Measurements from ENCODE around the gene ZNF516. TPM values are rescaled to one million over a fixed set of nuclear protein-coding genes. Genes with fewer than 3 reads are reported as not detected.
A peak's percentile ranks its signal among the peaks of the same experiment; 100 is the strongest.

Gene ZNF516
- total RNA-seq, 6 donors from 2014 or later, result 21.9 to 44.3 (median 36.5) TPM

DNA sequence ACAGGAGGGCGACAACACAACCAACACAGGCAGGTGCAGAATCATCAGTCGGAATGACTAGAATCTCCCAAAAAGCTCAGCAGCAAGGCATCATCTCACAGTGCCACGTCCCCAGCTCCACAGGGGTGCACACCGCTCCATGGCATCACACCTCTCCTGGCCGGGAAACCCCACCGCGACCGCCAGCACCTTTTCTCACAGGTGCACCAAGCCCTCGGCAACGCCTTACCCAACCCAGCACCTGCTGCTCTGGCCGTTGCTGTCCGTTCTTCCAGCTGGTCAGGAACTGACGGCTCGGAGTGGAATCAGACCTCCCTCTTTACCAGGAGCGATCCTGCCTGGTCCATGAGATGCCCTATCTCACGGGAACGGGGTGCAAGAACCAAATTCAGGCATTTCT is 61.3 kb downstream of the ZNF516 start:
- 95 to 98% methylated on average over 17 of the region's 17 CpGs for WGBS, 2 donors
- Histone ChIP-seq H3K27me3 (no peaks in the 10 kb centered on the region), H3K9me3 (no peaks in the 10 kb centered on the region), H3K27ac (no peak overlapping the region), H3K4me1 (peaks cover 4 to 19% (median 9%) of the 10 kb centered on the region in 4 donors), H3K36me3 (peaks cover 0 to 15% (median 6%) of the 10 kb centered on the region in 4 donors), H3K4me3 (no peak overlapping the region)
- ATAC-seq (ENCODE audit: low FRiP score in 2 of 2), result no peak
- TF ChIP-seq EP300 (IDR thresholded peaks at IDR 0.05) (no peak), POLR2AphosphoS5 (IDR thresholded peaks at IDR 0.05) (no peak), POLR2A (IDR thresholded peaks at IDR 0.05) (no peak)
- TF ChIP-seq, protein P1, sequence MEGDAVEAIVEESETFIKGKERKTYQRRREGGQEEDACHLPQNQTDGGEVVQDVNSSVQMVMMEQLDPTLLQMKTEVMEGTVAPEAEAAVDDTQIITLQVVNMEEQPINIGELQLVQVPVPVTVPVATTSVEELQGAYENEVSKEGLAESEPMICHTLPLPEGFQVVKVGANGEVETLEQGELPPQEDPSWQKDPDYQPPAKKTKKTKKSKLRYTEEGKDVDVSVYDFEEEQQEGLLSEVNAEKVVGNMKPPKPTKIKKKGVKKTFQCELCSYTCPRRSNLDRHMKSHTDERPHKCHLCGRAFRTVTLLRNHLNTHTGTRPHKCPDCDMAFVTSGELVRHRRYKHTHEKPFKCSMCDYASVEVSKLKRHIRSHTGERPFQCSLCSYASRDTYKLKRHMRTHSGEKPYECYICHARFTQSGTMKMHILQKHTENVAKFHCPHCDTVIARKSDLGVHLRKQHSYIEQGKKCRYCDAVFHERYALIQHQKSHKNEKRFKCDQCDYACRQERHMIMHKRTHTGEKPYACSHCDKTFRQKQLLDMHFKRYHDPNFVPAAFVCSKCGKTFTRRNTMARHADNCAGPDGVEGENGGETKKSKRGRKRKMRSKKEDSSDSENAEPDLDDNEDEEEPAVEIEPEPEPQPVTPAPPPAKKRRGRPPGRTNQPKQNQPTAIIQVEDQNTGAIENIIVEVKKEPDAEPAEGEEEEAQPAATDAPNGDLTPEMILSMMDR (IDR thresholded peaks at IDR 0.05), result no peak
- DNase-seq, result peak in 1 of 2 donors; percentile 54

DNA sequence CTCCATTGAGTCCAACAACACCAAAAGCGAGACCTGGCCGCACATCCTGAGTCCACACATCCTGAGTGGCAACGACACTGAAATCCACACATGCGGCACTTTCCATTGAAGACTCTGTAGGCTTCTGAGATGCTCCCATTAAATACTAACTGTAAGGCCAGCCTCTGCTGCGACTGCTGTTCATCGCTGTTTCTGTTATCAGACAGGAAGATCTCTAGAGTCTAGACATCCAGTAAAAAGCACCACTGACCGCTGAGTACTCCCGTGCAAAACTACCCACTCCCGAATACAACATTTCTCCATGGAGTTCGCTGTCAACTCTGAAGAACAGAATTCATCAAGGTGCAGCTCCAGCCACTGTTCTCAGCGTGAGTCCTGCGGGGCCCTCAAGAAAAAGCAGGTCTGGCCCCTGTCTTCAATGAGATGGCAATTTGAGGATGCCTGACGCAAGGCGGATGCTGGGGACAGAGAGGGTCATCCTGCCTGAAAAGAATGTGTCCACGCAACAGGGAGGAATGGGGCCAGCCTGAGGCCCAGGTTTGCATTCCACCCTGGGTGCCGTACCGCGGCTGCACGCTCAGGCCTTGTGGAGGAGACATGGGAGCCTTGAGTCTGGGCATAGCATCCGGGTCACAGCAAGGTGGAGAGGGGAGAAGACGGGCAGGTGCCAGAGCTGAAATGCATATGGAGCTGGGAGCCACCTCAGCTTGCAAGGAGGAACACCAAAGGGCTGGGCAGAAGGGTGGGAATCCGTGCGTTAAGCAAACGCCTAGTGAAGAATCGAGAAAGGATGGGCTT is 61.9 kb downstream of the ZNF516 start:
- H3K36me3 ChIP-seq, result peaks cover 0 to 15% (median 6%) of the 10 kb centered on the region in 4 donors
- H3K9me3 ChIP-seq, result no peaks in the 10 kb centered on the region
- DNase-seq (no peak), ATAC-seq (ENCODE audit: low FRiP score in 2 of 2) (no peak)
- TF ChIP-seq POLR2A (IDR thresholded peaks at IDR 0.05) (no peak), POLR2AphosphoS5 (IDR thresholded peaks at IDR 0.05) (no peak), EP300 (IDR thresholded peaks at IDR 0.05) (no peak)
- TF ChIP-seq, protein P1 (IDR thresholded peaks at IDR 0.05), result no peak
- H3K4me3 ChIP-seq, result no peak overlapping the region
- 91 to 93% methylated on average over 25 of the region's 25 CpGs for WGBS, 2 donors
- H3K27me3 ChIP-seq, result no peaks in the 10 kb centered on the region
- no peak overlapping the region for H3K27ac ChIP-seq
- H3K4me1 ChIP-seq, result peaks cover 4 to 20% (median 11%) of the 10 kb centered on the region in 4 donors

DNA sequence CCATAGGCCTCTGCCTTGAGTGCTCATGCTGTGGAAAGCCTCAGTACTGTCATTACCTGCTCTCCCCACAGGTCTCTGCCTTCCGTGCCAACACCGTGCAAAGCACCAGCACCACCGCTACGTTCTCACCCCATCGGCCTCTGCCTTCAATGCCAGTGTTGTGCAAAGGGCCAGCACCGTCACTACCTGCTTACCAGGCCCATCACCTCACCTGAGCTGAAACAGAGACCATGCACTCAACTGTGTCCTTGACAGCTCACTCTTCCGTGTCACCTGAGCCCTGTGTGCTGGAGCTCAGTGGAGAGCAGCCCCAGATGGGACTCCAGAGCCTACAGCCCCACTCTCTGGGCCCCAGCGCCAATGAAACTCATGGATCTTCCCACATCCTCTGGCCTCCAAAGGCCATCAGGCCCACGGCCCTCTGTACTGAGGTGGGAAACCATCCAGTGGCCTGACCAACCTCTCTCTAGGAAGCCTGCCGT is 62.7 kb downstream of the ZNF516 start:
- peaks cover 4 to 20% (median 11%) of the 10 kb centered on the region in 4 donors for H3K4me1 ChIP-seq
- WGBS, 2 donors, result 90 to 96% methylated on average over 9 to 10 of the region's 10 CpGs
- ATAC-seq (ENCODE audit: low FRiP score in 2 of 2) (no peak), DNase-seq (no peak)
- no peak overlapping the region for H3K27ac ChIP-seq
- H3K9me3 ChIP-seq, result no peaks in the 10 kb centered on the region
- TF ChIP-seq POLR2A (IDR thresholded peaks at IDR 0.05), result no peak
- TF ChIP-seq EP300 (IDR thresholded peaks at IDR 0.05), result no peak
- TF ChIP-seq POLR2AphosphoS5 (IDR thresholded peaks at IDR 0.05), result no peak
- TF ChIP-seq, protein P1 (IDR thresholded peaks at IDR 0.05), result no peak
- H3K4me3 ChIP-seq, result no peak overlapping the region
- peaks cover 0 to 10% (median 6%) of the 10 kb centered on the region in 4 donors for H3K36me3 ChIP-seq
- H3K27me3 ChIP-seq, result no peaks in the 10 kb centered on the region

DNA sequence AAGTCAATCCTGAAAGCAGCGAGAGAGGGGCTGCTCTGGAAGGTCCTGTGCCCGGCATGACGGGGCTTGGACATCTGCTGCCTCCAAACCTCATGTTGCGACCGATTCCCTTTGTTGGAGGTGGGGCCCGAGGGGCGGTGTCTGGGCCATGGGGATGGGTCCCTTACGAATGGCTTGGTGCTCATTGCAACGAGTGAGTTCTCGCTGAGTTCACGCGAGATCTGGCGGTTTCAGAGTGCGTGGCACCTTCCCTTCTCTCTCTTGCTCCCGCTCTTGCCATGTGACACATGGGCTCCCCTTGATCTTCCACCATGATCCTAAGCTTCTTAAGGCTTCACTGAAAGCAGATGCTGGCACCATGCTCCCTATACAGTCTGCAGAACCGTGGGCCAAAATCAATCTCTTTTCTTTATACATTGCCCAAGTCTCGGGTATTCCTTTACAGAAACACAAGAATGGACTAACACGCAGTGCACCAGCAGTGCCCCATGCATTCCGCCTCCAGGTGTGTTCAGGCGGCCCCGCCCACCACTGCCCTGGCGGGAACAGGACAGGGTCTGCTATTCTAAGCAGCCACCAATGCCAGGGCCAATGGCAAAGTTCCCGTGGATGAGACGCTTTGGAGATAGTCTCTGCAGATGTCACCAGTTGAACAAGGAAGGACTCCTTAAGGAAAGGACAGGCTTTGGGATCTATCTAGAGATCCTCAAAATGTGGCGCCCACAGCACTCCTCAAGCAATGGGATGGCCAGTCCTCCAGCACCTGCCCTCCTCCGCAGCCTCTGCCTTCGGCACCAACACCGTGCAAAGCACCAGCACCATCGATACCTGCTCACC is 63.4 kb downstream of the ZNF516 start:
- Histone ChIP-seq H3K27me3 (no peaks in the 10 kb centered on the region), H3K4me3 (no peak overlapping the region), H3K27ac (no peak overlapping the region), H3K36me3 (peaks cover 0 to 10% (median 5%) of the 10 kb centered on the region in 4 donors), H3K4me1 (peaks cover 4 to 20% (median 11%) of the 10 kb centered on the region in 4 donors), H3K9me3 (no peaks in the 10 kb centered on the region)
- DNase-seq, result peak in 1 of 2 donors; percentile 71
- 95 to 96% methylated on average over 26 to 29 of the region's 29 CpGs for WGBS, 2 donors
- ATAC-seq (ENCODE audit: low FRiP score in 2 of 2), result no peak
- TF ChIP-seq POLR2A (IDR thresholded peaks at IDR 0.05) (no peak), EP300 (IDR thresholded peaks at IDR 0.05) (no peak), POLR2AphosphoS5 (IDR thresholded peaks at IDR 0.05) (no peak)
- TF ChIP-seq, protein P1 (IDR thresholded peaks at IDR 0.05), result no peak
